WTC11 (cell line): ENCODE measurements around the gene FGFRL1.

Experiments used
- CBFB ChIP-seq: sonication (generic); formaldehyde crosslinking; IDR thresholded peaks from 2 replicates; pipeline ENCODE4 v1.8.1; 2022; ENCODE audit warnings: mild to moderate bottlenecking, low read depth, missing genetic modification reagents
- ESRRA ChIP-seq: sonication (generic); formaldehyde crosslinking; IDR thresholded peaks from 2 replicates; pipeline ENCODE4 v1.8.1; 2022; ENCODE audit warnings: mild to moderate bottlenecking, missing genetic modification reagents, borderline replicate concordance
- ETV6 ChIP-seq: sonication (generic); formaldehyde crosslinking; IDR thresholded peaks from 2 replicates; pipeline ENCODE4 v1.8.1; 2022; ENCODE audit warnings: mild to moderate bottlenecking, missing genetic modification reagents
- GRHL2 ChIP-seq: fragments of 250-450 bp; sonication (Bioruptor Pico); IDR thresholded peaks from 2 replicates; pipeline ENCODE4 v1.8.0; 2022; ENCODE audit warnings: mild to moderate bottlenecking, moderate library complexity; ENCODE audit not compliant: insufficient replicate concordance, severe bottlenecking
- JUN ChIP-seq: sonication (generic); formaldehyde crosslinking; IDR thresholded peaks from 2 replicates; pipeline ENCODE4 v1.8.0; 2023; ENCODE audit warnings: mild to moderate bottlenecking, missing genetic modification reagents
- TEAD1 ChIP-seq: sonication (generic); formaldehyde crosslinking; IDR thresholded peaks from 2 replicates; pipeline ENCODE4 v1.8.0; 2022; ENCODE audit warnings: mild to moderate bottlenecking, missing genetic modification reagents
- ZNF671 ChIP-seq: fragments of 250-450 bp; sonication (Bioruptor Pico); IDR thresholded peaks from 2 replicates; pipeline ENCODE4 v1.8.0; 2021; ENCODE audit warnings: mild to moderate bottlenecking
- TF ChIP-seq, protein P1 (sequence below): fragments of 200-600 bp; IDR thresholded peaks from 2 replicates; pipeline ENCODE4 v1.8.0; 2022; ENCODE audit warnings: antibody characterized with exemption

- TF ChIP-seq, protein P1, sequence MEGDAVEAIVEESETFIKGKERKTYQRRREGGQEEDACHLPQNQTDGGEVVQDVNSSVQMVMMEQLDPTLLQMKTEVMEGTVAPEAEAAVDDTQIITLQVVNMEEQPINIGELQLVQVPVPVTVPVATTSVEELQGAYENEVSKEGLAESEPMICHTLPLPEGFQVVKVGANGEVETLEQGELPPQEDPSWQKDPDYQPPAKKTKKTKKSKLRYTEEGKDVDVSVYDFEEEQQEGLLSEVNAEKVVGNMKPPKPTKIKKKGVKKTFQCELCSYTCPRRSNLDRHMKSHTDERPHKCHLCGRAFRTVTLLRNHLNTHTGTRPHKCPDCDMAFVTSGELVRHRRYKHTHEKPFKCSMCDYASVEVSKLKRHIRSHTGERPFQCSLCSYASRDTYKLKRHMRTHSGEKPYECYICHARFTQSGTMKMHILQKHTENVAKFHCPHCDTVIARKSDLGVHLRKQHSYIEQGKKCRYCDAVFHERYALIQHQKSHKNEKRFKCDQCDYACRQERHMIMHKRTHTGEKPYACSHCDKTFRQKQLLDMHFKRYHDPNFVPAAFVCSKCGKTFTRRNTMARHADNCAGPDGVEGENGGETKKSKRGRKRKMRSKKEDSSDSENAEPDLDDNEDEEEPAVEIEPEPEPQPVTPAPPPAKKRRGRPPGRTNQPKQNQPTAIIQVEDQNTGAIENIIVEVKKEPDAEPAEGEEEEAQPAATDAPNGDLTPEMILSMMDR, result no peak
- TF ChIP-seq ESRRA (no peak), TEAD1 (CRISPR knock-in tag) (no peak), GRHL2 (no peak), ETV6 (CRISPR knock-in tag) (no peak), CBFB (no peak), JUN (CRISPR knock-in tag) (no peak), ZNF671 (no peak)
These were observed 64.6 kb downstream of the FGFRL1 start for GRCh38 chr4:1075809-1076699.
